Neuron (in vitro differentiated cells): Measurements from ENCODE around the gene ZBTB5.

Experiments
- H2AFZ ChIP-seq: one replicate; pipeline ENCODE4 v1.6.1; 2013; ENCODE audit warnings: low read depth, mild to moderate bottlenecking, inconsistent platforms, low read length, moderate library complexity
- H3K27me3 ChIP-seq: one replicate; pipeline ENCODE4 v1.6.1; 2013; ENCODE audit warnings: low read length; ENCODE audit not compliant: insufficient read depth
- H3K36me3 ChIP-seq: one replicate; pipeline ENCODE4 v1.6.1; 2013; ENCODE audit warnings: low read length; ENCODE audit not compliant: insufficient read depth
- H3K4me1 ChIP-seq: one replicate; pipeline ENCODE4 v1.6.1; 2013; ENCODE audit warnings: low read length; ENCODE audit not compliant: insufficient read depth
- H3K4me3 ChIP-seq: 2 replicates; pipeline ENCODE4 v1.5.1; 2013; ENCODE audit warnings: mild to moderate bottlenecking, low read length, moderate library complexity
- H3K9me3 ChIP-seq: one replicate; pipeline ENCODE4 v1.6.1; 2013; ENCODE audit warnings: low read length

Gene ZBTB5

GRCh38 chr9:37390759-37391158, 74.5 kb downstream of the ZBTB5 start:
- Histone ChIP-seq H3K4me3 (no peak overlapping the region), H3K27me3 (no peaks in the 10 kb centered on the region), H3K9me3 (no peaks in the 10 kb centered on the region), H2AFZ (no peak overlapping the region), H3K4me1 (no peaks in the 10 kb centered on the region), H3K36me3 (no peaks in the 10 kb centered on the region)
